HCT116 (cell line): ENCODE measurements around the gene TRIM39. TPM values are rescaled to one million over a fixed set of nuclear protein-coding genes. Genes with fewer than 3 reads are reported as not detected.

Experiments used
- ATAC-seq: fragments of 200-7000 bp; cut with Tn5 transposase; 2 replicates; pipeline ENCODE4 v1.9.1; 2020; ENCODE audit warnings: mild to moderate bottlenecking, moderate library complexity
- BruUV-seq: library from RNA; stranded (reverse); fragments of 400-500 nt; replicated peaks from 2 replicates; lab custom pipeline; 2021; lab: Mats Ljungman, UMichigan
- CTCF ChIA-PET: fragments of 300-600 bp; sonication (Branson Sonifier 250); formaldehyde crosslinking; loops from one replicate; lab custom pipeline; 2021; ENCODE audit warnings: antibody characterized with exemption; lab: Charles Lee
- POLR2A ChIA-PET: fragments of 300-600, 350-600 bp; sonication (Branson Sonifier 250); formaldehyde crosslinking; loops from one replicate; lab custom pipeline; 2021; ENCODE audit warnings: antibody characterized with exemption; lab: Charles Lee
- RAD21 ChIA-PET, 2 experiments: fragments of 300-600 bp; sonication (Branson Sonifier 250); formaldehyde crosslinking; loops; one replicate each; lab custom pipeline; 2023; ENCODE audit warnings: low total read pairs in 2 of 2; ENCODE audit not compliant: uncharacterized antibody in 2 of 2, unreplicated experiment in 2 of 2, low non-redundant PET in 1 of 2; lab: Charles Lee
- DNase-seq: peaks from one replicate; pipeline ENCODE4 v3.0.0-alpha.2; 2010; ENCODE audit warnings: low read depth, low spot score
- H2AFZ ChIP-seq: fragments of 200-600 bp; shearing (Covaris generic), sonication (generic); 2 replicates; pipeline ENCODE4 v1.6.1; 2017; ENCODE audit warnings: low read depth, mixed run types, mixed read lengths, antibody characterized with exemption, low read length; ENCODE audit not compliant: poor library complexity, severe bottlenecking
- H3K27ac ChIP-seq: 2 replicates; pipeline ENCODE4 v1.5.1; 2012; ENCODE audit warnings: low read depth, low read length
- H3K27me3 ChIP-seq: fragments of 200-600 bp; sonication (generic); 2 replicates; pipeline ENCODE4 v1.6.1; 2016; ENCODE audit warnings: mixed run types, low read length, mixed read lengths; ENCODE audit not compliant: insufficient read depth
- H3K36me3 ChIP-seq, 2 experiments: fragments of 200-500 bp in 1 of 2; fragments of 200-600 bp in 1 of 2; sonication (Bioruptor generic) in 1 of 2; sonication (generic) in 1 of 2; 2 replicates each; pipeline versions ENCODE4 v1.5.1 to v1.6.1; 2014 to 2016; ENCODE audit warnings: low read length in 2 of 2, inconsistent platforms in 1 of 2, mixed read lengths in 1 of 2, mixed run types in 1 of 2; ENCODE audit not compliant: insufficient read depth in 2 of 2, control insufficient read depth in 1 of 2
- H3K4me1 ChIP-seq, 2 experiments: fragments of 200-600 bp in 1 of 2; sonication (generic) in 1 of 2; 2 replicates each; pipeline versions ENCODE4 v1.5.1 to v1.6.1; 2012 to 2017; ENCODE audit warnings: low read length in 2 of 2, inconsistent platforms in 1 of 2, mild to moderate bottlenecking in 1 of 2, mixed read lengths in 1 of 2, mixed run types in 1 of 2, moderate library complexity in 1 of 2; ENCODE audit not compliant: insufficient read depth in 2 of 2, control insufficient read depth in 1 of 2
- H3K4me2 ChIP-seq: fragments of 200-600 bp; sonication (generic); 2 replicates; pipeline ENCODE4 v1.6.1; 2017; ENCODE audit warnings: mixed run types, low read length, mixed read lengths
- H3K4me3 ChIP-seq, 2 experiments: fragments of 200-600 bp in 1 of 2; sonication (generic) in 1 of 2; replicated peaks in 1 of 2; 2 replicates each; pipeline ENCODE4 v1.5.1; 2011 to 2016; ENCODE audit warnings: low read length in 2 of 2, control low read depth in 1 of 2, low read depth in 1 of 2, mild to moderate bottlenecking in 1 of 2, mixed read lengths in 1 of 2, mixed run types in 1 of 2
- H3K79me2 ChIP-seq: fragments of 200-600 bp; sonication (generic); 2 replicates; pipeline ENCODE4 v1.6.1; 2017; ENCODE audit warnings: mild to moderate bottlenecking, mixed run types, low read length, moderate library complexity, mixed read lengths; ENCODE audit not compliant: insufficient read depth
- H3K9ac ChIP-seq: fragments of 200-600 bp; sonication (generic); 2 replicates; pipeline ENCODE4 v1.6.1; 2016; ENCODE audit warnings: low read length, mixed read lengths
- H3K9me2 ChIP-seq: fragments of 200-600 bp; sonication (generic), shearing (Covaris generic); 2 replicates; pipeline ENCODE4 v1.6.1; 2017; ENCODE audit warnings: mixed run types, mild to moderate bottlenecking, moderate library complexity; ENCODE audit not compliant: insufficient read depth
- H3K9me3 ChIP-seq, 2 experiments: fragments of 200-500 bp in 1 of 2; fragments of 200-600 bp in 1 of 2; sonication (Bioruptor generic) in 1 of 2; sonication (generic) in 1 of 2; 2 replicates each; pipeline ENCODE4 v1.6.1; 2014 to 2017; ENCODE audit warnings: low read length in 2 of 2, mixed read lengths in 2 of 2, inconsistent platforms in 1 of 2, low read depth in 1 of 2, mild to moderate bottlenecking in 1 of 2, mixed run types in 1 of 2, moderate library complexity in 1 of 2; ENCODE audit not compliant: control insufficient read depth in 1 of 2, insufficient read depth in 1 of 2
- H4K20me1 ChIP-seq: fragments of 200-600 bp; sonication (generic), shearing (Covaris generic); 2 replicates; pipeline ENCODE4 v1.6.1; 2017; ENCODE audit warnings: mixed run types, mild to moderate bottlenecking, moderate library complexity; ENCODE audit not compliant: insufficient read depth
- EZH2 ChIP-seq: fragments of 200-600 bp; sonication (generic); IDR thresholded peaks from 2 replicates; pipeline ENCODE4 v1.6.1; 2017; ENCODE audit warnings: antibody characterized with exemption, mixed run types
- POLR2A ChIP-seq: IDR thresholded peaks from 2 replicates; pipeline ENCODE4 v1.7.0; 2011; ENCODE audit warnings: borderline replicate concordance; ENCODE audit not compliant: insufficient read depth, insufficient read length; ENCODE audit errors: extremely low read depth
- POLR2AphosphoS5 ChIP-seq: IDR thresholded peaks from 2 replicates; pipeline ENCODE4 v1.6.1; 2011; ENCODE audit warnings: mild to moderate bottlenecking, low read depth, low read length, moderate library complexity
- RAD21 ChIP-seq: IDR thresholded peaks from 2 replicates; pipeline ENCODE4 v1.6.1; 2012; ENCODE audit warnings: low read depth, mild to moderate bottlenecking
- SIN3A ChIP-seq: IDR thresholded peaks from 2 replicates; pipeline ENCODE4 v1.6.1; 2012; ENCODE audit warnings: low read depth
- SRF ChIP-seq: IDR thresholded peaks from 2 replicates; pipeline ENCODE4 v1.6.1; 2012; ENCODE audit warnings: low read depth
- TCF7L2 ChIP-seq: IDR thresholded peaks from 2 replicates; pipeline ENCODE4 v1.7.0; 2011; ENCODE audit warnings: borderline replicate concordance, inconsistent platforms; ENCODE audit not compliant: insufficient read depth, insufficient read length; ENCODE audit errors: extremely low read depth
- YY1 ChIP-seq: IDR thresholded peaks from 2 replicates; pipeline ENCODE4 v1.6.1; 2011; ENCODE audit warnings: low read length, low read depth, moderate library complexity, mild to moderate bottlenecking; ENCODE audit not compliant: insufficient replicate concordance; ENCODE audit errors: extremely low read depth
- ZFX ChIP-seq: fragments of 450-650 bp; IDR thresholded peaks from 2 replicates; pipeline ENCODE4 v1.6.1; 2017
- ZNF274 ChIP-seq: fragments of 200-500 bp; sonication (Bioruptor generic); IDR thresholded peaks from 2 replicates; pipeline ENCODE4 v1.6.1; 2014; ENCODE audit warnings: mild to moderate bottlenecking, low read depth, low read length, inconsistent platforms
- intact Hi-C: fragments of 100-400 bp; cut with micrococcal nuclease; formaldehyde crosslinking; loops from 2 replicates; pipeline ENCODE4 v1.10.0; 2022
- total RNA-seq: library from RNA; stranded (reverse); gene quantifications from one replicate; pipeline ENCODE4 v1.2.1, GENCODE V29; 2021; ENCODE audit not compliant: unreplicated experiment
- TF ChIP-seq, protein P1 (sequence below): IDR thresholded peaks from 2 replicates; pipeline ENCODE4 v1.6.1; 2011; ENCODE audit warnings: mild to moderate bottlenecking, low read length, moderate library complexity; ENCODE audit not compliant: insufficient replicate concordance; ENCODE audit errors: extremely low read depth
- TF ChIP-seq, protein P2 (sequence below): IDR thresholded peaks from 2 replicates; pipeline ENCODE4 v1.6.1; 2012
- TF ChIP-seq, protein P3 (sequence below): IDR thresholded peaks from 2 replicates; pipeline ENCODE4 v1.6.1; 2012
- TF ChIP-seq, protein P4 (sequence below), 3 experiments: fragments of 200-600 bp in 1 of 3; sonication (generic) in 1 of 3; IDR thresholded peaks in 2 of 3; conservative IDR thresholded peaks in 1 of 3; 2 replicates each; pipeline ENCODE4 v1.5.1; 2012 to 2017; ENCODE audit warnings: low read depth in 2 of 3, low read length in 2 of 3, antibody characterized with exemption in 1 of 3, borderline replicate concordance in 1 of 3, control low read depth in 1 of 3, mild to moderate bottlenecking in 1 of 3, mixed read lengths in 1 of 3, mixed run types in 1 of 3, moderate library complexity in 1 of 3; ENCODE audit not compliant: insufficient read depth in 1 of 3

TRIM39 gene
- total RNA-seq, 1 experiment from 2014 or later: 11.2 TPM

DNA sequence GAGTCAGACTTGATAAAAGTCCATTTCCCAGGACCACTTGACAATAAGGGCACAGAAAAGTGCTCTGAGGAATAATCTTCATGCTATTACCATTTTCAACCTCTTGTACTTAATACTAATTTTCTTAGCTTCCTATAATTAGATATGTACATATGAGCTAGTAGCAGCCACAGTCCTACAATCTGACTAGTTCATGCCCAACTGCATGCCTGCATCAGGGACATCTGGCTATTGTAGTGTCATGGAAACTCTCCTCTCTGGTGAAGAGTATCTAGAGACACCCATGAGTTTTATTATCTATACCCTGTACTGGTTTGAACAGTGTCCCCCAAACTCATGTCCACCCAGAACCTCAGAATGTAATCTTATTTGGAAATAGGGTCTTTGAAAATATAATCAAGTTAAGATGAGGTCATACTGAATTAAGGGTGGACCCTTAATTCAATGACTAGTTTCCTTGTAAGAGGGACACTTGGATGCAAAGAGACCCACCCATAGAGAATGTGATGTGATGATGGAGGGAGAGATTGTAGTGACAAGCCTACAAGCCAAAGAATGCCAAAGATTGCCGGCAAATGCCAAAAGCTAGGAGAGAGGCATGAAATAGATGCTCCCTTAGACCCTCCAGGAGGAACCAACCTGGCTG is 13.9 kb upstream of the TRIM39 start:
- POLR2A ChIA-PET: interaction anchor here (0.8 kb wide), 1 partner anchor 13 kb away, joined by 4 read pairs; the partner anchor contains the start of gene TRIM39
- intact Hi-C loops: no loop called here
- ATAC-seq (no peak), DNase-seq (no peak)
- Histone ChIP-seq H3K4me1 (no peaks in the 10 kb centered on the region), H3K4me3 (no peak overlapping the region), H3K9me2 (no peaks in the 10 kb centered on the region), H3K9ac (no peak overlapping the region), H3K27ac (no peak overlapping the region), H3K9me3 (no peaks in the 10 kb centered on the region), H3K4me2 (no peak overlapping the region), H2AFZ (no peak overlapping the region), H3K79me2 (peaks cover 96% of the 10 kb centered on the region), H4K20me1 (peaks cover 16% of the 10 kb centered on the region; the same call in 1 of the 2 replicates), H3K27me3 (no peaks in the 10 kb centered on the region), H3K36me3 (peaks cover 24 to 29% of the 10 kb centered on the region in 2 experiments; a peak in 2 of 4 replicates)
- TF ChIP-seq POLR2A: no peak
- CTCF ChIA-PET: no interaction called here
- RAD21 ChIA-PET: no interaction called here
- BruUV-seq: no TSS peak

DNA sequence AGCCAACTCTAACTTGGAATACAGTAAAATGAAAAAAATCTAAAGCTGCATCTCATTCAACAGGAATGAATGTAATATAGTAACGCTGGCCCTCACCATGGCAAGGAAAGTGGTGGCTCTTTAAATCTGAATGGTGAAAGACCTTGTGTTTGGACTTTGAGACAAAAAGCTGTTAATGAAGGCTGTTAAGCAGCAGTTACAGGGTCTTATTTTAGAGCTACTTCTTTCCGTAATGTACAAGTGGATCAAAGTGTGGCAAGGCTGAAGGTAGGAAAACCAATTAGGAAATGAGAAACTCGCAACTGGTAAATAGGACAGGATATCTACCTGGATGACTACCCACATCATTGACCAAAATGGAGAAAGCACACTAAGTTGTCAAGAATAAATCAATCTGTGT is 11.6 kb upstream of the TRIM39 start:
- intact Hi-C loops: no loop called here

More for the DNA sequence above, 11.6 kb upstream of the TRIM39 start:
- H3K4me3 ChIP-seq: no peak overlapping the region
- no peaks in the 10 kb centered on the region for H3K9me3 ChIP-seq
- TF ChIP-seq ZFX (no peak), RAD21 (no peak), YY1 (no peak), SIN3A (no peak), ZNF274 (no peak), TCF7L2 (no peak), POLR2A (no peak), SRF (no peak), EZH2 (no peak), POLR2AphosphoS5 (no peak)
- TF ChIP-seq, protein P1, sequence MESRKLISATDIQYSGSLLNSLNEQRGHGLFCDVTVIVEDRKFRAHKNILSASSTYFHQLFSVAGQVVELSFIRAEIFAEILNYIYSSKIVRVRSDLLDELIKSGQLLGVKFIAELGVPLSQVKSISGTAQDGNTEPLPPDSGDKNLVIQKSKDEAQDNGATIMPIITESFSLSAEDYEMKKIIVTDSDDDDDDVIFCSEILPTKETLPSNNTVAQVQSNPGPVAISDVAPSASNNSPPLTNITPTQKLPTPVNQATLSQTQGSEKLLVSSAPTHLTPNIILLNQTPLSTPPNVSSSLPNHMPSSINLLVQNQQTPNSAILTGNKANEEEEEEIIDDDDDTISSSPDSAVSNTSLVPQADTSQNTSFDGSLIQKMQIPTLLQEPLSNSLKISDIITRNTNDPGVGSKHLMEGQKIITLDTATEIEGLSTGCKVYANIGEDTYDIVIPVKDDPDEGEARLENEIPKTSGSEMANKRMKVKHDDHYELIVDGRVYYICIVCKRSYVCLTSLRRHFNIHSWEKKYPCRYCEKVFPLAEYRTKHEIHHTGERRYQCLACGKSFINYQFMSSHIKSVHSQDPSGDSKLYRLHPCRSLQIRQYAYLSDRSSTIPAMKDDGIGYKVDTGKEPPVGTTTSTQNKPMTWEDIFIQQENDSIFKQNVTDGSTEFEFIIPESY: no peak
- TF ChIP-seq, protein P2, sequence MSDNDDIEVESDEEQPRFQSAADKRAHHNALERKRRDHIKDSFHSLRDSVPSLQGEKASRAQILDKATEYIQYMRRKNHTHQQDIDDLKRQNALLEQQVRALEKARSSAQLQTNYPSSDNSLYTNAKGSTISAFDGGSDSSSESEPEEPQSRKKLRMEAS: no peak
- TF ChIP-seq, protein P3, sequence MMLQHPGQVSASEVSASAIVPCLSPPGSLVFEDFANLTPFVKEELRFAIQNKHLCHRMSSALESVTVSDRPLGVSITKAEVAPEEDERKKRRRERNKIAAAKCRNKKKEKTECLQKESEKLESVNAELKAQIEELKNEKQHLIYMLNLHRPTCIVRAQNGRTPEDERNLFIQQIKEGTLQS: no peak
- TF ChIP-seq, protein P4, sequence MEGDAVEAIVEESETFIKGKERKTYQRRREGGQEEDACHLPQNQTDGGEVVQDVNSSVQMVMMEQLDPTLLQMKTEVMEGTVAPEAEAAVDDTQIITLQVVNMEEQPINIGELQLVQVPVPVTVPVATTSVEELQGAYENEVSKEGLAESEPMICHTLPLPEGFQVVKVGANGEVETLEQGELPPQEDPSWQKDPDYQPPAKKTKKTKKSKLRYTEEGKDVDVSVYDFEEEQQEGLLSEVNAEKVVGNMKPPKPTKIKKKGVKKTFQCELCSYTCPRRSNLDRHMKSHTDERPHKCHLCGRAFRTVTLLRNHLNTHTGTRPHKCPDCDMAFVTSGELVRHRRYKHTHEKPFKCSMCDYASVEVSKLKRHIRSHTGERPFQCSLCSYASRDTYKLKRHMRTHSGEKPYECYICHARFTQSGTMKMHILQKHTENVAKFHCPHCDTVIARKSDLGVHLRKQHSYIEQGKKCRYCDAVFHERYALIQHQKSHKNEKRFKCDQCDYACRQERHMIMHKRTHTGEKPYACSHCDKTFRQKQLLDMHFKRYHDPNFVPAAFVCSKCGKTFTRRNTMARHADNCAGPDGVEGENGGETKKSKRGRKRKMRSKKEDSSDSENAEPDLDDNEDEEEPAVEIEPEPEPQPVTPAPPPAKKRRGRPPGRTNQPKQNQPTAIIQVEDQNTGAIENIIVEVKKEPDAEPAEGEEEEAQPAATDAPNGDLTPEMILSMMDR (IDR thresholded peaks at IDR 0.05 in 2 of 3, conservative IDR thresholded peaks at IDR 0.05 in 1 of 3; ENCODE audit: borderline replicate concordance in 1 of 3, insufficient read depth in 1 of 3, low read depth in 2 of 3, low read length in 2 of 3): no peak
- H3K9ac ChIP-seq: no peak overlapping the region
- H3K4me2 ChIP-seq: no peak overlapping the region
- peaks cover 26 to 29% of the 10 kb centered on the region in 2 experiments; a peak in 2 of 4 replicates for H3K36me3 ChIP-seq
- H3K9me2 ChIP-seq: no peaks in the 10 kb centered on the region
- H3K27me3 ChIP-seq: no peaks in the 10 kb centered on the region
- peaks cover 98% of the 10 kb centered on the region for H3K79me2 ChIP-seq
- H4K20me1 ChIP-seq: peaks cover 17% of the 10 kb centered on the region; the same call in 1 of the 2 replicates
- CTCF ChIA-PET: no interaction called here
- POLR2A ChIA-PET: interaction anchor here (0.9 kb wide), 1 partner anchor 10 kb away, joined by 3 read pairs; no protein-coding TSS in a partner anchor
- no peak overlapping the region for H3K27ac ChIP-seq
- ATAC-seq: no peak
- H3K4me1 ChIP-seq: no peaks in the 10 kb centered on the region
- no TSS peak for BruUV-seq
- no peak for DNase-seq
- no peak overlapping the region for H2AFZ ChIP-seq
- RAD21 ChIA-PET: no interaction called here
